Upper lobe of right lung (tissue), 1 donor: ENCODE data around the gene ANKRD36. TPM values are rescaled to one million over a fixed set of nuclear protein-coding genes. Genes with fewer than 3 reads are reported as not detected.
"Not testable (repeated sequence)": the region's sequence is repeated elsewhere in the genome, so short reads cannot be mapped to it uniquely, and the experiment has no call there.

ENCODE experiments used
- ATAC-seq: fragments of 200-7000 bp; cut with Tn5 transposase; one replicate; pipeline ENCODE4 v1.9.1; 2020; ENCODE audit warnings: mild to moderate bottlenecking, moderate library complexity
- DNase-seq: peaks from one replicate; pipeline ENCODE4 v3.0.0-alpha.2; 2020
- H3K27ac ChIP-seq: fragments of 200-600 bp; one replicate; pipeline ENCODE4 v1.8.0; 2022
- H3K27me3 ChIP-seq: fragments of 200-600 bp; one replicate; pipeline ENCODE4 v1.8.0; 2022; ENCODE audit warnings: mild to moderate bottlenecking
- H3K36me3 ChIP-seq: fragments of 200-600 bp; one replicate; pipeline ENCODE4 v1.8.0; 2022
- H3K4me1 ChIP-seq: fragments of 200-600 bp; one replicate; pipeline ENCODE4 v1.8.0; 2022
- H3K4me3 ChIP-seq: fragments of 200-600 bp; one replicate; pipeline ENCODE4 v1.8.0; 2022; ENCODE audit warnings: mild to moderate bottlenecking
- H3K9me3 ChIP-seq: fragments of 200-600 bp; one replicate; pipeline ENCODE4 v1.8.0; 2022
- intact Hi-C: fragments of 100-400 bp; cut with DNase I; formaldehyde crosslinking; loops from one replicate; pipeline ENCODE4 v1.11.0; 2022
- total RNA-seq: library from RNA; stranded (reverse); fragmentation: NEBNext Ultra II Directional; extraction: Animal tissue kit (Norgen Biotek cat#: 25700); gene quantifications from one replicate; pipeline ENCODE4 v1.2.1, GENCODE V29; 2021
- TF ChIP-seq, protein P1 (sequence below): fragments of 200-600 bp; IDR thresholded peaks from one replicate; pipeline ENCODE4 v1.8.0; 2022; ENCODE audit warnings: antibody characterized with exemption
- donor health status: DM: no; HTN: yes; CAD: no; lungs with severe emphysema.

ANKRD36 gene
- total RNA-seq, 1 donor from 2014 or later, result 21.0 TPM

DNA sequence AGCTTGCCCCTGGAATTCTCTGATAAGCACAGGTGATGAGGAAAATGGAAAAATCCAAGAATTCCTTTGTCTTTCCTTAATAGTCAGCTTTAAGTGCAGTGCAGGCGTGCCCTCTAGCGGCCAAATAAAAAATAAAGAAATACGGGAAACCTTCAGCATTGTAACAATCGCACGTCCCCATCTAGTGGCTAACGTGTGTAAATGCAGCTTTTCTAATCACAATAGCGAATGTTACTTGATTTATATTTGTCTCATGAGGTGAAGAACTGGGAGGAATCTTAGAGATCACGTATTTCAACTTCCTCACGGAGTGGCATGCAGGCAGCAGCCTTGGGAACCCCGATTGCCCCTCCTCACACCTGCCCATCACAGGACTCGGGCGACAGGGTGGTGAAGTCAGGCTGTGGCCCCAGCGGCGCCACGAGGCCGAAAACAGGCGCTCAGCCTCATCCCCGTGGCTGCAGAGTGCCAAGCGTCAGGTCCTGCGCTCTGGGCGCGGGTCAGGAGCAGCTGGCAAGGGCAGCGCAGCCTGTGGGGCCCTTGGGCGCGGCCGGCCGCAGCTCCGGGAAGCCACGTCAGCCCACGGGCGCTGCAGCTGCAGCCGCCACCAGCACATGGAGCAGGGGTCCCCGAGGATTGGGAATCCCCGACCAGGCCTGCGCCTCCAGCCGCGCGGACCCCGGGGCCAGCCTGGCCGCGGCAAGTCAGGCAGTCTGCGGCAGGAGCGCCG is 468 bp upstream of the ANKRD36 start:
- H3K36me3 ChIP-seq, H3K9me3 ChIP-seq, intact Hi-C loops, H3K4me1 ChIP-seq, H3K27me3 ChIP-seq: not testable (repeated sequence)
- peak; percentile 95 for ATAC-seq
- TF ChIP-seq, protein P1, sequence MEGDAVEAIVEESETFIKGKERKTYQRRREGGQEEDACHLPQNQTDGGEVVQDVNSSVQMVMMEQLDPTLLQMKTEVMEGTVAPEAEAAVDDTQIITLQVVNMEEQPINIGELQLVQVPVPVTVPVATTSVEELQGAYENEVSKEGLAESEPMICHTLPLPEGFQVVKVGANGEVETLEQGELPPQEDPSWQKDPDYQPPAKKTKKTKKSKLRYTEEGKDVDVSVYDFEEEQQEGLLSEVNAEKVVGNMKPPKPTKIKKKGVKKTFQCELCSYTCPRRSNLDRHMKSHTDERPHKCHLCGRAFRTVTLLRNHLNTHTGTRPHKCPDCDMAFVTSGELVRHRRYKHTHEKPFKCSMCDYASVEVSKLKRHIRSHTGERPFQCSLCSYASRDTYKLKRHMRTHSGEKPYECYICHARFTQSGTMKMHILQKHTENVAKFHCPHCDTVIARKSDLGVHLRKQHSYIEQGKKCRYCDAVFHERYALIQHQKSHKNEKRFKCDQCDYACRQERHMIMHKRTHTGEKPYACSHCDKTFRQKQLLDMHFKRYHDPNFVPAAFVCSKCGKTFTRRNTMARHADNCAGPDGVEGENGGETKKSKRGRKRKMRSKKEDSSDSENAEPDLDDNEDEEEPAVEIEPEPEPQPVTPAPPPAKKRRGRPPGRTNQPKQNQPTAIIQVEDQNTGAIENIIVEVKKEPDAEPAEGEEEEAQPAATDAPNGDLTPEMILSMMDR, result peak; percentile 84
- peak overlapping the region; percentile 81 for H3K4me3 ChIP-seq
- DNase-seq, result peak; percentile 79
- peak overlapping the region; percentile 95 for H3K27ac ChIP-seq

DNA sequence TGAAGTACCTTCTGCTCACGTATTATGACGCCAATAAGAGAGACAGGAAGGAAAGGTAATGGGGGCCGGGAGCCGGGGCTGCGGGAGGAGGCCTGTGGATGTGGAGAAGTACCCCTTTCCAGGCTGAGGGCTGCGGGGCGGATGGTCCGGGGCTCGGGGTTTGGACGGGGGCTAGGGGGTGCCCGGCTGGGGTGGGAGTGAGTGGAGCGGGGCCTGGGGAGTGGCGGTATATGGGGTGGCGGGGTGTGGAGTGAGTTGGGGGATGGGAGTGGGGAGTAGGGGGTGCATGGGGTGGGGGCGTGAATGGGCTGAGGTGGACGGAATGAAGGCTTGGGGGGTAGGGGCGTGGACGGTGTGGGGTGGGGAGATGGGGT is 916 bp downstream of the ANKRD36 start:
- H3K4me1 ChIP-seq, H3K27me3 ChIP-seq, DNase-seq, H3K36me3 ChIP-seq, intact Hi-C loops, H3K9me3 ChIP-seq: not testable (repeated sequence)
- ATAC-seq, result peak; percentile 36
- Histone ChIP-seq H3K27ac (peak overlapping the region; percentile 95), H3K4me3 (peak overlapping the region; percentile 81)

DNA sequence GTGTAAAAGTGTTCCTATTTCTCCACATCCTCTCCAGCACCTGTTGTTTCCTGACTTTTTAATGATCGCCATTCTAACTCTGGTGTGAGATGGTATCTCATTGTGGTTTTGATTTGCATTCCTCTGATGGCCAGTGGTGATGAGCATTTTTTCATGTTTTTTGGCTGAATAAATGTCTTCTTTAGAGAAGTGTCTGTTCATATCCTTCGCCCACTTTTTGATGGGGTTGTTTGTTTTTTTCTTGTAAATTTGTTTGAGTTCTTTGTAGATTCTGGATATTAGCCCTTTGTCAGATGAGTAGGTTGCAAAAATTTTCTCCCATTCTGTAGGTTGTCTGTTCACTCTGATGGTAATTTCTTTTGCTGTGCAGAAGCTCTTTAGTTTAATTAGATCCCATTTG is 16.1 kb downstream of the ANKRD36 start:
- H3K27me3 ChIP-seq, H3K27ac ChIP-seq, DNase-seq, ATAC-seq, H3K9me3 ChIP-seq, H3K4me3 ChIP-seq, H3K4me1 ChIP-seq, intact Hi-C loops, H3K36me3 ChIP-seq: not testable (repeated sequence)

DNA sequence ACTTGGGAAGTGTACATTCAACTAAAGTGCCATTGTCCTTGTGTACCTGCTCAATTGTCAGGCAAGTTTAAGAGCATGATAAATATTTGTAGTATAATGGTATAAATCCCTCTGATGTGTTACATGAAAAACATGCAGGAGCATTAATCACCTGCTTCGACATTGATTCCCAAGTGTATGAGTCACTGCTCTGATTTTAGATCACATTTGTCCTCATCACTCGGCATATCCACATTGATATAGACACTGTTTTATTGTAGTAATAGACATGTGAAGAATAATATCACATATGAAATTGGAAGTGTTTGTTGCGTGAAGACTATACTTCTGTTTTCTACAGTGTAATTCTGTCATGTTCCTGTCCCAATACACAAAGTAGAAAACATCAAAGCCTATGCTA is 31.1 kb downstream of the ANKRD36 start:
- H3K27me3 ChIP-seq, DNase-seq, H3K4me3 ChIP-seq, ATAC-seq, intact Hi-C loops, H3K4me1 ChIP-seq, H3K27ac ChIP-seq, H3K9me3 ChIP-seq: not testable (repeated sequence)
- peaks cover 26% of the 10 kb centered on the region for H3K36me3 ChIP-seq

DNA sequence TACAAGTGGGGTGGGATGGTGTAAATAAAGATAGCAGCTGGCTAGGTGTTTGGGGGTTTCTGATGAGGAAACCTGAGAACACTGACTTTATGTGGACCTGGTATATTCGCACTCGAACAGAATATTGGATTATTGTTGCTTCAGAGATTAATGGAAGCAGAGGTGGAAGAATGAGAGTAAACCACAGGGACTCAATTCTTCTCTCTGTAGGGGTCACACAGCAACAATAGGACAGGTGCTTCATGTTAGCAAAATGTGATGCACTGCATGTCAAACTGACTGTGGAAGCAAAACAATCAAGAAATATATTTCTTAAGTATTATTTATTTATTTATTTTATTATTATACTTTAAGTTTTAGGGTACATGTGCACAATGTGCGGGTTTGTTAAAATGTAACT is 53.6 kb downstream of the ANKRD36 start:
- intact Hi-C loops, H3K36me3 ChIP-seq, DNase-seq, H3K27ac ChIP-seq, H3K27me3 ChIP-seq, H3K4me1 ChIP-seq, H3K4me3 ChIP-seq, H3K9me3 ChIP-seq: not testable (repeated sequence)
- peak; percentile 39 for ATAC-seq

DNA sequence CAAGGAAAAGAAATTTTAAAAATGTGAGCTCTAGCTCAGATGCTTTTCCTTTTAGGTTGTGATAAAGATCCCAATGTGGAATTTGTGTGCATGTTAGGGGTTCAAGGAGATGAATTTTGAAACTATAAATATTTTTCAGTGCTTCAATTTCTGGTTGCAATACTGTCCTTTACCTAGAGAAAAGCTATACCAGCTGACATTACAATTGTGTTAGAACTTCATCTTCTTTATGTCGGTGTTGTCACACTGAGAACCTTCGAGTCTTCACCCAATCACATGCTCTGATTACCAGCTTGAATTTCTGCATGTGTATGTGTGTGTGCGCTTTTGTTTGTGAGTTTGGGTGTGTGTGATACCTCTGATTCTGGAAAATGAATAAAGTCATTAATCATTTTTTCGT is 55.0 kb downstream of the ANKRD36 start:
- H3K9me3 ChIP-seq, H3K4me1 ChIP-seq, H3K36me3 ChIP-seq, intact Hi-C loops, H3K27ac ChIP-seq, H3K27me3 ChIP-seq, DNase-seq, H3K4me3 ChIP-seq: not testable (repeated sequence)
- peak; percentile 14 for ATAC-seq

DNA sequence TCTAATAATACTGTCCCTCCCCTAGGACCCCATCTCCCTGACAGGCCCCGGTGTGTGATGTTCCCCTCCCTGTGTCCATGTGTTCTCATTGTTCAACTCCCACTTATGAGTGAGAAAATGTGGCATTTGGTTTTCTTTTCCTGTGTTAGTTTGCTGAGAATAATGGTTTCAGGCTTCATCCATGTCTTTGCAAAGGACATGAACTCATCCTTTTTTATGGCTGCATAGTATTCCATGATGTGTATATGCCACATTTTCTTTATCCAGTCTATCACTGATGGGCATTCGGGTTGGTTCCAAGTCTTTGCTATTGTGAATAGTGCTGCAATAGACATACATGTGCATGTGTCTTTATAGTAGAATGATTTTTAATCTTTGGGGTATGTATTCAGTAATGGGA is 55.6 kb downstream of the ANKRD36 start:
- H3K4me3 ChIP-seq, DNase-seq, H3K27me3 ChIP-seq, ATAC-seq, H3K36me3 ChIP-seq, H3K9me3 ChIP-seq, intact Hi-C loops, H3K27ac ChIP-seq, H3K4me1 ChIP-seq: not testable (repeated sequence)

DNA sequence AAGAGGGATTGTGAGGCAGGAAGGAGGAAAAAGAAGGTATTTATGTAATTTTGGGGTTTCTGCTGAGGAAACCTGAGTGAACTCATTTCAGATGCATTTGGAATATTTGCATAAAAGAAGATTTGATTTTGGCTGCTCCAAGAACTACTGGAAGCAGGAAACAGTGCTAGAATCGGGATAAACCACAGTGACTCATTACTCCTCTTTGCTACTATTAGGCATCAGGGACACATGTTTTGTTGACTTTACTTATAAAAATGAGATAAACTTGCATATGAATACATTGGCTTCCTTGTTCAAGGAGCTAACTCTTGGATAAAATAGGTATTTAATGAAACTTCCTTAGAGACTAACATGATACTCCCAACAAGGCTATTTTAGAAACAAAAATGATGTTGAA is 67.4 kb downstream of the ANKRD36 start:
- H3K4me3 ChIP-seq, ATAC-seq, intact Hi-C loops, H3K27ac ChIP-seq, H3K9me3 ChIP-seq, H3K4me1 ChIP-seq, DNase-seq, H3K27me3 ChIP-seq, H3K36me3 ChIP-seq: not testable (repeated sequence)

DNA sequence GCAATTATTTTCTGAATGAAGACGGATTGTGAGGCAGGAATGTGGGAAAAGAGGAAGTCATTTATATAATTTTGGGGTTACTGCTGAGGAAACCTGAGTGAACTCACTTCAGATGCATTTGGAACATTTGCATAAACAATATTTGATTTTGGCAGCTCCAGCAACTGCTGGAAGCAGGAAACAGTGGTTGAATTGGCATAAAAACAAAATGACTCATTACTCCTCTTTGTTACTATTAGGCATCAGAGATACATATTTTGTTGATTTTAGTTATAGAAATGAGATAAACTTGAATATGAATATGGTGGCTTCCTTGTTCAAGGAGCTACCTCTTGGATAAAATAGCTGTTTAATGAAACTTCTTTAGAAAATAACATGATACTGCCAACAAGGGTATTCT is 82.4 kb downstream of the ANKRD36 start:
- H3K9me3 ChIP-seq, ATAC-seq, H3K4me3 ChIP-seq, DNase-seq, intact Hi-C loops, H3K27ac ChIP-seq, H3K27me3 ChIP-seq, H3K4me1 ChIP-seq: not testable (repeated sequence)
- H3K36me3 ChIP-seq, result peaks cover 62% of the 10 kb centered on the region

DNA sequence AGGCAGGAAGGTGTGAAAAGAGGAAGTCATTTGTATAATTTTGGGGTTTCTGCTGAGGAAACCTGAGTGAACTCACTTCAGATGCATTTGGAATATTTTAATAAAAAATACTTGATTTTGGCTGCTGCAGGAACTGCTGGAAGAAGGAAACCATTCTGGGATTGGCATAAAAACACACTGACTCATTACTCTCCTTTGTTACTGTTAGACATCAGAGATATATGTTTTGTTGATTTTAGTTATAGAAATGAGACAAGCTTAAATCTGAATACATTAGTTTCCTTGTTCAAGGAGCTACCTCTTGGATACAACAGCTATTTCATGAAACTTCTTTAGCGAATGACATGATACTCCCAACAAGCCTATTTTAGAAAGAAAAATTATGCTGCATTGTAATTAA is 84.3 kb downstream of the ANKRD36 start:
- ATAC-seq, H3K27ac ChIP-seq, H3K27me3 ChIP-seq, DNase-seq, H3K4me3 ChIP-seq, H3K9me3 ChIP-seq, H3K4me1 ChIP-seq, intact Hi-C loops: not testable (repeated sequence)
- H3K36me3 ChIP-seq, result peaks cover 62% of the 10 kb centered on the region

DNA sequence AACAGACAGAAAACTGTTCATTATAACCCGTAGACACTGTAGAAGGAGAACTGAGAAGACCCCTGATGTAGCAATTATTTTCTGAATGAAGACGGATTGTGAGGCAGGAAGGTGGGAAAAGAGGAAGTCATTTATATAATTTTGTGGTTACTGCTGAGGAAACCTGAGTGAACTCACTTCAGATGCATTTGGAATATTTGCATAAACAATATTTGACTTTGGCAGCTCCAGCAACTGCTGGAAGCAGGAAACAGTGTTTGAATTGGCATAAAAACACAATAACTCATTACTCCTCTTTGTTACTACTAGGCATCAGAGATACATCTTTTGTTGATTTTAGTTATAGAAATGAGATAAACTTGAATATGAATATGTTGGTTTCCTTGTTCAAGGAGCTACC is 87.9 kb downstream of the ANKRD36 start:
- intact Hi-C loops, H3K27me3 ChIP-seq, H3K27ac ChIP-seq, ATAC-seq, H3K4me1 ChIP-seq, H3K9me3 ChIP-seq, H3K4me3 ChIP-seq, DNase-seq: not testable (repeated sequence)
- peaks cover 52% of the 10 kb centered on the region for H3K36me3 ChIP-seq

DNA sequence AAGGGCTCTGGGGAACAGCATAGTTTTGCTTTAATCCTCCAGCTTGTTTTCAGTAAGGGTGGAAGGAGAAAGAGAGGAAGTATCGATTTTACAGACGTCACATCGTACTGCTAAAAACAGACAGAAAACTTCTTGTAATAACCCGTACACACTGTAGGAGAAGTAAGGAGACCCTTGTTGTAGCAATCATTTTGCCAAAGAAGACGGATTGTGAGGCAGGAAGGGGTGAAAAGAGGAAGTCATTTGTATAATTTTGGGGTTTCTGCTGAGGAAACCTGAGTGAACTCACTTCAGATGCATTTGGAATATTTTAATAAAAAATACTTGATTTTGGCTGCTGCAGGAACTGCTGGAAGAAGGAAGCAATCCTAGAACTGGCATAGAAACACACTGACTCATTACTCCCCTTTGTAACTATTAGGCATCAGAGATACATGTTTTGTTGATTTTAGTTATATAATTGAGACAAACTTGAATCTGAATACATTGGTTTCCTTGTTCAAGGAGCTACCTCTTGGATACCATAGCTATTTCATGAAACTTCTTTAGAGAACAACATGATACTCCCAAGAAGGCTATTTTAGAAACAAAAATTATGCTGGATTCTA is 89.8 kb downstream of the ANKRD36 start:
- H3K9me3 ChIP-seq, H3K27me3 ChIP-seq, intact Hi-C loops, ATAC-seq, H3K27ac ChIP-seq, H3K4me3 ChIP-seq, DNase-seq, H3K4me1 ChIP-seq: not testable (repeated sequence)
- H3K36me3 ChIP-seq, result peaks cover 36% of the 10 kb centered on the region
